ENCODE measurements around the gene RAB8B. TPM values are rescaled to one million over a fixed set of nuclear protein-coding genes. Genes with fewer than 3 reads are reported as not detected.

Gene RAB8B
- total and polyA plus RNA-seq, 9 of the 15 experiments (the other 6 are each of a cell fraction or from before 2014, with no cell fraction given): 7.8 to 32.1 (median 24.2) TPM

- H3K4me3 ChIP-seq: peak overlapping the region; percentile 57
- in situ Hi-C loops (cut with MboI) (no loop called here), intact Hi-C loops (cut with micrococcal nuclease) (loop anchor here (2.0 to 5.0 kb wide), 3 partner anchors 36 to 121 kb away; partner anchors contain the start of gene APH1B)
- peak overlapping the region; percentile 81 to 99 for H3K9ac ChIP-seq (ENCODE audit: insufficient read depth in 1 of 2, low read depth in 2 of 2, low read length in 2 of 2)
- BruUV-seq (replicated peaks): no TSS peak
- H3K9me1 ChIP-seq (ENCODE audit: control insufficient read depth, insufficient read depth, low read length): no peaks in the 10 kb centered on the region
- no peak for TF ChIP-seq PURB (CRISPR knock-in tag; IDR thresholded peaks at IDR 0.05; ENCODE audit: low read depth)
- peak in 1 of 2 experiments; percentile 15; a peak in 1 of 4 replicates for TF ChIP-seq RAD21 (CRISPR knock-in tag; conservative IDR thresholded peaks at IDR 0.05 in 1 of 2, IDR thresholded peaks at IDR 0.05 in 1 of 2)
- TF ChIP-seq BHLHE40 (IDR thresholded peaks at IDR 0.05; ENCODE audit: low read length): no peak
- TF ChIP-seq ESRRA (IDR thresholded peaks at IDR 0.05; ENCODE audit: borderline replicate concordance, low read depth): no peak
- TF ChIP-seq ZNF551 (CRISPR knock-in tag; IDR thresholded peaks at IDR 0.05): no peak
- H3K4me1 ChIP-seq (replicated peaks in 1 of 2; ENCODE audit: control insufficient read depth in 2 of 2, insufficient read depth in 2 of 2, low read length in 2 of 2): peaks cover 4 to 12% of the 10 kb centered on the region in 2 experiments; a peak in 3 of 5 replicates
- ChIA-PET POLR2A (interaction anchor here (0.7 to 2.1 kb wide), 12 partner anchors 7 to 136 kb away, joined by 3 to 8 read pairs (median 5); no protein-coding TSS in a partner anchor), CTCF (ENCODE audit: low intra/inter-chr PET ratio) (no interaction called here)
- peaks cover 22% of the 10 kb centered on the region for H3K79me2 ChIP-seq (ENCODE audit: control insufficient read depth, insufficient read depth, low read length)
- H3K27me3 ChIP-seq (ENCODE audit: control insufficient read depth in 2 of 2, insufficient read depth in 2 of 2, low read length in 2 of 2): no peaks in the 10 kb centered on the region
- H3K4me2 ChIP-seq (ENCODE audit: insufficient read depth, low read length): peak overlapping the region; percentile 93
- DNase-seq (ENCODE audit: extremely low read depth in 1 of 4, low spot score in 3 of 4) (peak in 1 of 4 experiments; percentile 15), ATAC-seq (0 out of 3 replicates have a peak, but pooled peaks have one; percentile 3), FAIRE-seq (peak; percentile 55)
- H3K27ac ChIP-seq (ENCODE audit: extremely low read depth, low read depth, low read length): peak overlapping the region; percentile 80
- H2AFZ ChIP-seq (ENCODE audit: low read depth, low read length): peak overlapping the region; percentile 80
- H3K36me3 ChIP-seq (ENCODE audit: control insufficient read depth, insufficient read depth, low read length): peaks cover 26% of the 10 kb centered on the region; the same call in 2 of the 3 replicates
- 1% methylated on average over 10 of the region's 10 CpGs for WGBS (ENCODE audit: insufficient coverage, low coverage, missing lambda C conversion rate)
- no peaks in the 10 kb centered on the region for H4K20me1 ChIP-seq (replicated peaks; ENCODE audit: control insufficient read depth, insufficient read depth, low read length)
- H3K9me3 ChIP-seq (replicated peaks; ENCODE audit: control insufficient read depth, insufficient read depth, low read depth, low read length): no peaks in the 10 kb centered on the region
Observed at GRCh38 chr15:63156086-63156710, 33.2 kb upstream of the RAB8B start.
